ENCODE measurements around the gene MRO.

DNA sequence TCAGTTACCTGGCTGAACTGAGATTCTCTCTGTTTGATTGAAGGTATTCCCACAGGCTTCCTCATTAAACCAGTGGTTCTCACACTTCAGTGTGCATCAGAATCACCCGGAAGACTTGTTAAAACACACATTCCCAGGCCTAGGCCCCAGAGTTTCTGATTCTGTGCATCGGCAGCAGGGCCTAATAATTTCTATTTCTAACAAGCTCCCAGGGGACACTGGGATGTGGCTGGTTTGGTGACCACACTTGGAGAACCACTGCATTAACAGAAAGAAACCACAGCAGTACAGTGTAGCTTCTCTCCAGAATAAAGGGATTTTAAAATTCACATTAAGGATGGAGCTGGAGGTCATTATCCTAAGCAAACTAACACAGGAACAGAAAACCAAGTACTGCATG is 6.5 kb downstream of the MRO start:
- TF ChIP-seq, protein P1, sequence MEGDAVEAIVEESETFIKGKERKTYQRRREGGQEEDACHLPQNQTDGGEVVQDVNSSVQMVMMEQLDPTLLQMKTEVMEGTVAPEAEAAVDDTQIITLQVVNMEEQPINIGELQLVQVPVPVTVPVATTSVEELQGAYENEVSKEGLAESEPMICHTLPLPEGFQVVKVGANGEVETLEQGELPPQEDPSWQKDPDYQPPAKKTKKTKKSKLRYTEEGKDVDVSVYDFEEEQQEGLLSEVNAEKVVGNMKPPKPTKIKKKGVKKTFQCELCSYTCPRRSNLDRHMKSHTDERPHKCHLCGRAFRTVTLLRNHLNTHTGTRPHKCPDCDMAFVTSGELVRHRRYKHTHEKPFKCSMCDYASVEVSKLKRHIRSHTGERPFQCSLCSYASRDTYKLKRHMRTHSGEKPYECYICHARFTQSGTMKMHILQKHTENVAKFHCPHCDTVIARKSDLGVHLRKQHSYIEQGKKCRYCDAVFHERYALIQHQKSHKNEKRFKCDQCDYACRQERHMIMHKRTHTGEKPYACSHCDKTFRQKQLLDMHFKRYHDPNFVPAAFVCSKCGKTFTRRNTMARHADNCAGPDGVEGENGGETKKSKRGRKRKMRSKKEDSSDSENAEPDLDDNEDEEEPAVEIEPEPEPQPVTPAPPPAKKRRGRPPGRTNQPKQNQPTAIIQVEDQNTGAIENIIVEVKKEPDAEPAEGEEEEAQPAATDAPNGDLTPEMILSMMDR (IDR thresholded peaks at IDR 0.05), result no peak
- TF ChIP-seq POLR2A (IDR thresholded peaks at IDR 0.05), result no peak
- TF ChIP-seq POLR2AphosphoS5 (IDR thresholded peaks at IDR 0.05; ENCODE audit: insufficient read depth in 1 of 2, low read depth in 1 of 2), result no peak
